22Rv1 (cell line): ENCODE results near the gene NUDT22.

Experiments used
- ZFX ChIP-seq: fragments of 450-650 bp; IDR thresholded peaks from 2 replicates; pipeline ENCODE4 v1.6.1; 2017; ENCODE audit warnings: antibody characterized with exemption, borderline replicate concordance
- TF ChIP-seq, protein P1 (sequence below): fragments of 450-650 bp; IDR thresholded peaks from 2 replicates; pipeline ENCODE4 v1.5.1; 2017; ENCODE audit warnings: mild to moderate bottlenecking

DNA sequence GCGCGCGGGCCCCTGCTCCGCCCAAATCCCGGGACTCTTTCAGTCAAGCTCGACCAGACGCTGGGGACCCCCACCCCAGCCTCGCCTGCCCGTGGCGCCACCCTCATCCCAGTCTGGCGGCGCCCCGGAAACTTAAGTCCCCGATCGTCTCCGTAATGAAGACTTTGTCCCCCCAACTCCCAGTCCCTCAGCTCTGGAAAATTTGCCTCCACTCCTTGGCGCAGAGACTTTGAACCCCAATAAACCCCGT is 25.6 kb downstream of the NUDT22 start:
- TF ChIP-seq, protein P1, sequence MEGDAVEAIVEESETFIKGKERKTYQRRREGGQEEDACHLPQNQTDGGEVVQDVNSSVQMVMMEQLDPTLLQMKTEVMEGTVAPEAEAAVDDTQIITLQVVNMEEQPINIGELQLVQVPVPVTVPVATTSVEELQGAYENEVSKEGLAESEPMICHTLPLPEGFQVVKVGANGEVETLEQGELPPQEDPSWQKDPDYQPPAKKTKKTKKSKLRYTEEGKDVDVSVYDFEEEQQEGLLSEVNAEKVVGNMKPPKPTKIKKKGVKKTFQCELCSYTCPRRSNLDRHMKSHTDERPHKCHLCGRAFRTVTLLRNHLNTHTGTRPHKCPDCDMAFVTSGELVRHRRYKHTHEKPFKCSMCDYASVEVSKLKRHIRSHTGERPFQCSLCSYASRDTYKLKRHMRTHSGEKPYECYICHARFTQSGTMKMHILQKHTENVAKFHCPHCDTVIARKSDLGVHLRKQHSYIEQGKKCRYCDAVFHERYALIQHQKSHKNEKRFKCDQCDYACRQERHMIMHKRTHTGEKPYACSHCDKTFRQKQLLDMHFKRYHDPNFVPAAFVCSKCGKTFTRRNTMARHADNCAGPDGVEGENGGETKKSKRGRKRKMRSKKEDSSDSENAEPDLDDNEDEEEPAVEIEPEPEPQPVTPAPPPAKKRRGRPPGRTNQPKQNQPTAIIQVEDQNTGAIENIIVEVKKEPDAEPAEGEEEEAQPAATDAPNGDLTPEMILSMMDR, result no peak
- TF ChIP-seq ZFX, result no peak
